Peyer's patch (tissue), 4 donors: ENCODE measurements around the gene ARHGAP26. TPM values are rescaled to one million over a fixed set of nuclear protein-coding genes. Genes with fewer than 3 reads are reported as not detected.

Experiments used
- DNase-seq, 3 donors: peaks; one replicate each; pipeline ENCODE4 v3.0.0-alpha.2; 2017 to 2019
- H3K27ac ChIP-seq, 4 donors: fragments of 200-600 bp; sonication (generic); one replicate each; pipeline ENCODE4 v1.5.1; 2016 to 2019
- H3K27me3 ChIP-seq, 2 donors: fragments of 200-600 bp; sonication (generic); one replicate each; pipeline ENCODE4 v1.5.1; 2019
- H3K36me3 ChIP-seq, 3 donors: fragments of 200-600 bp; sonication (generic); one replicate each; pipeline ENCODE4 v1.5.1; 2016 to 2019
- H3K4me1 ChIP-seq, 4 donors: fragments of 200-600 bp; sonication (generic); one replicate each; pipeline ENCODE4 v1.5.1; 2016 to 2019
- H3K4me3 ChIP-seq, 4 donors: fragments of 200-600 bp; sonication (generic); 1 replicate in 3 of 4; 2 replicates in 1 of 4; pipeline ENCODE4 v1.5.1; 2016 to 2019; ENCODE audit warnings: mild to moderate bottlenecking in 1 of 4
- H3K9me3 ChIP-seq, 4 donors: fragments of 200-600 bp; sonication (generic); one replicate each; pipeline ENCODE4 v1.5.1; 2016 to 2019; ENCODE audit warnings: mild to moderate bottlenecking in 1 of 4
- POLR2A ChIP-seq, 2 donors: fragments of 450-650 bp; IDR thresholded peaks; one replicate each; pipeline ENCODE4 v1.5.1; 2017; ENCODE audit warnings: antibody characterized with exemption in 2 of 2, mild to moderate bottlenecking in 2 of 2, moderate library complexity in 2 of 2
- total RNA-seq, 4 donors: library from RNA; depleted of rRNA; stranded (reverse); fragments of >200 nt; gene quantifications; one replicate each; pipeline ENCODE4 v1.1.0, GENCODE V29; 2016
- TF ChIP-seq, protein P1 (sequence below), 6 experiments: fragments of 450-650 bp in 4 of 6; fragments of 200-600 bp in 2 of 6; sonication (generic) in 1 of 6; IDR thresholded peaks; one replicate each; pipeline ENCODE4 v1.5.1; 2017 to 2019; ENCODE audit warnings: antibody characterized with exemption in 6 of 6, mild to moderate bottlenecking in 3 of 6, moderate library complexity in 1 of 6

Gene ARHGAP26
- total RNA-seq, 4 donors from 2014 or later, result 60.1 to 180 (median 126) TPM

DNA sequence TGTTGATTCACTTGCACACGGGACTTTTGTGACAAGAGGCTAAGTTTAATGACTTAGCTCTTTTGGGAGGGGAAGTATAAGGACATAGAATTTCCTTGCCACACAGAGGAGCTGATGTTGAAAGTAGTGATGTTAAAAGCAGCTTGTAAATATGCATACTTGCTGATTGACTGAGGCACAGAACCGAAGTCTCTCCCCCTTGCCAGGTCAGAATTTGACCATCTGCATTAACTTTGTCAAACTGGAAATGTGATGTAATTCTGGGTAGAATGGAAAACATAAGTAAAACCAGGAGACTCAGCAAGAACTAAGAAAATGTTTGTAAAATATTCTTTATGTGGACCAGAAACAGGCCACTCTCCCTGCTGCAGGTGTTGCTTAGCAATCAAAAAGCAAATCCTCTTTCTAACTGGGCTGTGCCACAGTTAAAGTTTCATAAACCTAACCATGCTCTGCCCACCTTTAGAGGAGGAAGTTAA lies 349.2 kb downstream of the ARHGAP26 start:
- Histone ChIP-seq H3K27ac (no peak overlapping the region), H3K4me3 (no peak overlapping the region), H3K4me1 (peaks cover 0 to 18% (median 0%) of the 10 kb centered on the region in 4 donors), H3K9me3 (no peaks in the 10 kb centered on the region), H3K27me3 (no peaks in the 10 kb centered on the region), H3K36me3 (no peaks in the 10 kb centered on the region)
- TF ChIP-seq, protein P1, sequence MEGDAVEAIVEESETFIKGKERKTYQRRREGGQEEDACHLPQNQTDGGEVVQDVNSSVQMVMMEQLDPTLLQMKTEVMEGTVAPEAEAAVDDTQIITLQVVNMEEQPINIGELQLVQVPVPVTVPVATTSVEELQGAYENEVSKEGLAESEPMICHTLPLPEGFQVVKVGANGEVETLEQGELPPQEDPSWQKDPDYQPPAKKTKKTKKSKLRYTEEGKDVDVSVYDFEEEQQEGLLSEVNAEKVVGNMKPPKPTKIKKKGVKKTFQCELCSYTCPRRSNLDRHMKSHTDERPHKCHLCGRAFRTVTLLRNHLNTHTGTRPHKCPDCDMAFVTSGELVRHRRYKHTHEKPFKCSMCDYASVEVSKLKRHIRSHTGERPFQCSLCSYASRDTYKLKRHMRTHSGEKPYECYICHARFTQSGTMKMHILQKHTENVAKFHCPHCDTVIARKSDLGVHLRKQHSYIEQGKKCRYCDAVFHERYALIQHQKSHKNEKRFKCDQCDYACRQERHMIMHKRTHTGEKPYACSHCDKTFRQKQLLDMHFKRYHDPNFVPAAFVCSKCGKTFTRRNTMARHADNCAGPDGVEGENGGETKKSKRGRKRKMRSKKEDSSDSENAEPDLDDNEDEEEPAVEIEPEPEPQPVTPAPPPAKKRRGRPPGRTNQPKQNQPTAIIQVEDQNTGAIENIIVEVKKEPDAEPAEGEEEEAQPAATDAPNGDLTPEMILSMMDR (IDR thresholded peaks at IDR 0.05), result no peak
- no peak for TF ChIP-seq POLR2A (IDR thresholded peaks at IDR 0.05)
- DNase-seq, result no peak

DNA sequence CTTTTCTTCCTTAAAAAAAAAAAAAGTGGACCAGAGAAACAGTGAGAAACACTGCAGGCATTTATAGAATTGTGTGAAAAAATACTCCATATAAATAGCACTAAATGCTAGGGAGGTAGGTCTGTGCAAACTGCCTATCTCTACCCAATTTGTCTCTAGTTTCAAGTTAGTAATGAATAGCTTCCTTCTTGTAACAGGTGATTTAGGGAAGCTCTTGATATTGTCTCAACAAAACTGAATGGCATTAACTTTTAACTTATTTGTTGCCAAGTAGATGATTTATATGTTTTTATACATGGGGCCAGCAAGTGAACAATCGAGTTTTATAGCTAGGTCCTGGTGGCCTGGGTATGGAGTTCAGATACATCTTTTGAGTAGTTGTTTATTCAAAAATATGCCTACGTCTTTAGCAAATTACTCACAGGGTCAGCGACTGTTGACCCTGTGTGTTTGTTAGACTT lies 349.7 kb downstream of the ARHGAP26 start:
- no peaks in the 10 kb centered on the region for H3K27me3 ChIP-seq
- H3K4me1 ChIP-seq, result peaks cover 0 to 18% (median 0%) of the 10 kb centered on the region in 4 donors
- no peak for DNase-seq
- TF ChIP-seq, protein P1 (IDR thresholded peaks at IDR 0.05), result no peak
- no peaks in the 10 kb centered on the region for H3K9me3 ChIP-seq
- H3K36me3 ChIP-seq, result no peaks in the 10 kb centered on the region
- H3K27ac ChIP-seq, result no peak overlapping the region
- no peak overlapping the region for H3K4me3 ChIP-seq

DNA sequence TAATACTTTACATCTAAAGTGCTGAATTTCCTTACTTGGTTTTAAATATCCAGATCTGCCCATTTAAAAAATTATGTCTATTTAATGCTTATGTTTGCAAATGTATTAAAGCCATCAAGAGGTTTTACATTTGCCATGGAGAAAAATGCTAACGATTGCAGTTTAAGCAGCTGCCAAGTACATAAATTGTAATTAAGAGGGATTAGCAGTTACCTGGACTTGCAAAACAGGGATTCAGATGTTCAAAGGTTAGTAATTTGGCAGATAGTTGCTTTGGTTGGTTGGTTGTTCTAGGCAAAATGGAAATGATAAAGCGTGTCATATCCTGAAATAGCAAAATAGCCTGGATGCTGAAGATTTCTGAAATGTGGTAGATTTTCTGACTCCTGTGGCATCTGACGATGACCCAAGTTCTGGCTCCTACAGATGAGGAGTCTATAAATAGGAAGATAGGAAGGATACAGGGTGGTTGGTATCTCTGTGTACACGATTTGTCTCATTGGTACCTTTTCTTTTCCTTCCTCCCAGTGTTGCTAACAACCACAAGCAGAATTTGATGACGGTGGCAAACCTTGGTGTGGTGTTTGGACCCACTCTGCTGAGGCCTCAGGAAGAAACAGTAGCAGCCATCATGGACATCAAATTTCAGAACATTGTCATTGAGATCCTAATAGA lies 350.4 kb downstream of the ARHGAP26 start:
- no peak overlapping the region for H3K4me3 ChIP-seq
- TF ChIP-seq, protein P1 (IDR thresholded peaks at IDR 0.05), result no peak
- no peak for TF ChIP-seq POLR2A (IDR thresholded peaks at IDR 0.05)

DNA sequence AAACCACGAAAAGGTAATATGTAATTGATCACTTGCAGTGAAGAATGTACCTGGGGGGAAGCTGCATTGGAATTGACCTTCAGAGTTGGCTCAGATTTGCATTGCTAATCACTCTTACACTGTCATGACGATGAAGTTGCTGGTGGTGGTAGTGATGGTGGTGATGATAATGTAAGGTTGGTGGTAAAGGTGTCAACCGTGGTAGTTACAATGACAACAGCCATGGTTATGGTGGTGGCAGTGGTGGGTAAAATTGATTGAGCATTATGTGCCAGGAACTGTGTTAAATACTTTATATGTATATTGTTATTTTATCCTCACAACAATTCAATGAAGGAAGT lies 350.9 kb downstream of the ARHGAP26 start:
- no peak overlapping the region for H3K27ac ChIP-seq
- no peaks in the 10 kb centered on the region for H3K27me3 ChIP-seq
- DNase-seq, result no peak
- no peak overlapping the region for H3K4me3 ChIP-seq
- TF ChIP-seq, protein P1 (IDR thresholded peaks at IDR 0.05), result no peak
- TF ChIP-seq POLR2A (IDR thresholded peaks at IDR 0.05), result no peak
- no peaks in the 10 kb centered on the region for H3K9me3 ChIP-seq
- H3K36me3 ChIP-seq, result no peaks in the 10 kb centered on the region
- H3K4me1 ChIP-seq, result peaks cover 0 to 18% (median 0%) of the 10 kb centered on the region in 4 donors

More for the DNA sequence above, 350.4 kb downstream of the ARHGAP26 start:
- Histone ChIP-seq H3K9me3 (no peaks in the 10 kb centered on the region), H3K36me3 (no peaks in the 10 kb centered on the region), H3K27ac (no peak overlapping the region), H3K27me3 (no peaks in the 10 kb centered on the region), H3K4me1 (peaks cover 0 to 18% (median 0%) of the 10 kb centered on the region in 4 donors)
- DNase-seq, result no peak

DNA sequence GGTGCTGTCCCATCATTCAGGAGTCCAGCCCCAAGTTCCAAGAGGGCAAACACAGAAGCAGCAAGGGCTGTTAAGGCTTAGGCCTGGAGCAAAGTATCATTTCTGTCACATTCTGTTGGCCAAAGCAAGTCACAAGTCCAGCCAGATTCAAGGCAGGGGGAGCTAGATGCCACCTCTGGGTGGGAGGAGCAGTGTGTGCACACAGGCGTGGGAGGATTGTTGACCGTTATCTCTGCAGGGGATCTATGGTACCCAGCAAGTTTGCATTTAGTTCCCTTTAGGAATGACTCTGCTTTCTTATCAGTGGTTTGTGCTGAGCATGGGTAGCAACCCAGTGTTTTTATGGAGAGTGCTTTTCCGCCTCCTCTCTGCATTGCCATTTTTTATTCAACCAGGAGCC lies 354.4 kb downstream of the ARHGAP26 start:
- DNase-seq, result no peak
- H3K36me3 ChIP-seq, result no peaks in the 10 kb centered on the region
- no peaks in the 10 kb centered on the region for H3K9me3 ChIP-seq
- peaks cover 0 to 19% (median 0%) of the 10 kb centered on the region in 4 donors for H3K4me1 ChIP-seq
- TF ChIP-seq, protein P1 (IDR thresholded peaks at IDR 0.05), result no peak
- TF ChIP-seq POLR2A (IDR thresholded peaks at IDR 0.05), result no peak
- no peak overlapping the region for H3K27ac ChIP-seq
- no peaks in the 10 kb centered on the region for H3K27me3 ChIP-seq
- H3K4me3 ChIP-seq, result no peak overlapping the region
